ENCODE measurements around the gene CAPS. TPM values are rescaled to one million over a fixed set of nuclear protein-coding genes. Genes with fewer than 3 reads are reported as not detected.

The CAPS gene
- total RNA-seq, 1 donor from 2014 or later: 21.6 TPM

GRCh38 chr19:5908773-5909442 lies 5.1 kb upstream of the CAPS start:
- no peak for TF ChIP-seq CTCF (IDR thresholded peaks at IDR 0.05)
- Mint-ChIP-seq H3K4me3 (no peak overlapping the region), H3K27ac (no peak overlapping the region), H3K27me3 (no peaks in the 10 kb centered on the region), H3K4me1 (peaks cover 10% of the 10 kb centered on the region), H3K36me3 (ENCODE audit: low read depth) (peaks cover 20% of the 10 kb centered on the region), H3K9me3 (no peaks in the 10 kb centered on the region)
- intact Hi-C loops (cut with micrococcal nuclease): loop anchor here (10.0 kb wide), 1 partner anchor 1626 kb away; the partner anchor contains the start of gene PNPLA6
- ATAC-seq (ENCODE audit: low read depth): no peak
- POLR2A ChIA-PET: no interaction called here
- CTCF ChIA-PET: interaction anchor here (0.6 kb wide), 1 partner anchor 17 kb away, joined by 3 read pairs; no protein-coding TSS in a partner anchor
- DNase-seq: no peak

GRCh38 chr19:5910638-5910907 lies 3.5 kb upstream of the CAPS start:
- ATAC-seq (ENCODE audit: low read depth) (no peak), DNase-seq (no peak)
- Mint-ChIP-seq H3K4me3 (no peak overlapping the region), H3K27ac (no peak overlapping the region), H3K9me3 (no peaks in the 10 kb centered on the region), H3K36me3 (ENCODE audit: low read depth) (peaks cover 25% of the 10 kb centered on the region), H3K4me1 (peaks cover 10% of the 10 kb centered on the region), H3K27me3 (no peaks in the 10 kb centered on the region)
- TF ChIP-seq CTCF (IDR thresholded peaks at IDR 0.05): no peak
- CTCF ChIA-PET: no interaction called here
- POLR2A ChIA-PET: no interaction called here
- intact Hi-C loops (cut with micrococcal nuclease): no loop called here

- no peak for TF ChIP-seq CTCF (IDR thresholded peaks at IDR 0.05)
- POLR2A ChIA-PET: no interaction called here
- DNase-seq: no peak
- H3K36me3 Mint-ChIP-seq (ENCODE audit: low read depth): peaks cover 32% of the 10 kb centered on the region
- no peak overlapping the region for H3K4me3 Mint-ChIP-seq
- CTCF ChIA-PET: no interaction called here
- H3K9me3 Mint-ChIP-seq: no peaks in the 10 kb centered on the region
- intact Hi-C loops (cut with micrococcal nuclease): no loop called here
- no peak for ATAC-seq (ENCODE audit: low read depth)
- H3K27me3 Mint-ChIP-seq: no peaks in the 10 kb centered on the region
- H3K27ac Mint-ChIP-seq: no peak overlapping the region
- H3K4me1 Mint-ChIP-seq: peaks cover 6% of the 10 kb centered on the region
Observed at GRCh38 chr19:5911366-5911765, 2.7 kb upstream of the CAPS start.

- no peak for TF ChIP-seq CTCF (IDR thresholded peaks at IDR 0.05)
- POLR2A ChIA-PET: no interaction called here
- Mint-ChIP-seq H3K27me3 (no peaks in the 10 kb centered on the region), H3K36me3 (ENCODE audit: low read depth) (peaks cover 52% of the 10 kb centered on the region), H3K27ac (no peak overlapping the region), H3K9me3 (no peaks in the 10 kb centered on the region), H3K4me1 (no peaks in the 10 kb centered on the region), H3K4me3 (no peak overlapping the region)
- ATAC-seq (ENCODE audit: low read depth) (no peak), DNase-seq (no peak)
- intact Hi-C loops (cut with micrococcal nuclease): no loop called here
- CTCF ChIA-PET: no interaction called here
Observed at GRCh38 chr19:5914358-5914774, 312 bp downstream of the CAPS start.

GRCh38 chr19:5914946-5915781 lies 1.1 kb downstream of the CAPS start:
- ATAC-seq (ENCODE audit: low read depth): no peak
- Mint-ChIP-seq H3K27ac (no peak overlapping the region), H3K4me3 (no peak overlapping the region), H3K36me3 (ENCODE audit: low read depth) (peaks cover 51% of the 10 kb centered on the region), H3K4me1 (no peaks in the 10 kb centered on the region), H3K9me3 (no peaks in the 10 kb centered on the region), H3K27me3 (no peaks in the 10 kb centered on the region)
- TF ChIP-seq CTCF (IDR thresholded peaks at IDR 0.05): no peak
- intact Hi-C loops (cut with micrococcal nuclease): no loop called here
- ChIA-PET POLR2A (no interaction called here), CTCF (no interaction called here)
- DNase-seq: no peak

Data from activated B cell treated with CpG ODN at 0.5 μM for 24 hours (primary cell).